ENCODE data around the gene ITGB6.

ITGB6 gene

DNA sequence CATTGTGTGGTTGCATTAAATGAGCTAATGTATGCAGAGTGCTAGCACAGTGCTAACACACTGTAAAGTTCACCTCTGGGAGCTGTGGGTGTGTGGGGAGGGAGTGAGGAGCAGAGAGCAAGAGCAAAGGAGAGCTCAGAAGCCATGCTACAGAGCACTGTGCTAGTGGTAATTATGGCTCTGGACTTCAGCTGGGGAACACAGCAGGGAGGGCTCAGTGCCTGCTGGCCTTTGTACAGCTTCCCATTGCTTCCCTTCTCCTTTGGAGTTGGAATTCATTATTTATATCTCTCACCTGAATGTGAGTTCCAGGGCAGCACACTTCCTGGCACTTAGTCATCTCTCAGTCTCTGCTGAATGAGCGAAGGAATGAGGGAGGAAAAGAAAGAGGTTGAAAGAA, 135.2 kb downstream of the ITGB6 start:
- TF ChIP-seq BACH2 (CRISPR knock-in tag; IDR thresholded peaks at IDR 0.05; ENCODE audit: borderline replicate concordance), result no peak
- TF ChIP-seq ZFP3 (CRISPR knock-in tag; IDR thresholded peaks at IDR 0.05), result no peak
- TF ChIP-seq CSDC2 (CRISPR knock-in tag; IDR thresholded peaks at IDR 0.05), result no peak
- TF ChIP-seq PPARA (CRISPR knock-in tag; IDR thresholded peaks at IDR 0.05; ENCODE audit: borderline replicate concordance), result no peak
- TF ChIP-seq ESRRG (CRISPR knock-in tag; IDR thresholded peaks at IDR 0.05), result no peak
- TF ChIP-seq ISL1 (CRISPR knock-in tag; IDR thresholded peaks at IDR 0.05), result no peak
- no peak for TF ChIP-seq TCF4 (CRISPR knock-in tag; IDR thresholded peaks at IDR 0.05; ENCODE audit: borderline replicate concordance)
- TF ChIP-seq ZNF565 (CRISPR knock-in tag; conservative IDR thresholded peaks at IDR 0.05; ENCODE audit: low read depth), result no peak
- TF ChIP-seq TOX (CRISPR knock-in tag; IDR thresholded peaks at IDR 0.05; ENCODE audit: borderline replicate concordance), result no peak
- no peak for TF ChIP-seq SNAI2 (CRISPR knock-in tag; IDR thresholded peaks at IDR 0.05)
- no peak for TF ChIP-seq ARNTL (CRISPR knock-in tag; IDR thresholded peaks at IDR 0.05; ENCODE audit: borderline replicate concordance, low read depth)
- TF ChIP-seq, protein P1, sequence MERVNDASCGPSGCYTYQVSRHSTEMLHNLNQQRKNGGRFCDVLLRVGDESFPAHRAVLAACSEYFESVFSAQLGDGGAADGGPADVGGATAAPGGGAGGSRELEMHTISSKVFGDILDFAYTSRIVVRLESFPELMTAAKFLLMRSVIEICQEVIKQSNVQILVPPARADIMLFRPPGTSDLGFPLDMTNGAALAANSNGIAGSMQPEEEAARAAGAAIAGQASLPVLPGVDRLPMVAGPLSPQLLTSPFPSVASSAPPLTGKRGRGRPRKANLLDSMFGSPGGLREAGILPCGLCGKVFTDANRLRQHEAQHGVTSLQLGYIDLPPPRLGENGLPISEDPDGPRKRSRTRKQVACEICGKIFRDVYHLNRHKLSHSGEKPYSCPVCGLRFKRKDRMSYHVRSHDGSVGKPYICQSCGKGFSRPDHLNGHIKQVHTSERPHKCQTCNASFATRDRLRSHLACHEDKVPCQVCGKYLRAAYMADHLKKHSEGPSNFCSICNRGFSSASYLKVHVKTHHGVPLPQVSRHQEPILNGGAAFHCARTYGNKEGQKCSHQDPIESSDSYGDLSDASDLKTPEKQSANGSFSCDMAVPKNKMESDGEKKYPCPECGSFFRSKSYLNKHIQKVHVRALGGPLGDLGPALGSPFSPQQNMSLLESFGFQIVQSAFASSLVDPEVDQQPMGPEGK (CRISPR knock-in tag; IDR thresholded peaks at IDR 0.05; ENCODE audit: borderline replicate concordance), result no peak
- TF ChIP-seq ZC3H10 (CRISPR knock-in tag; IDR thresholded peaks at IDR 0.05), result no peak
- TF ChIP-seq ZNF70 (CRISPR knock-in tag; IDR thresholded peaks at IDR 0.05), result no peak
- TF ChIP-seq, protein P2, sequence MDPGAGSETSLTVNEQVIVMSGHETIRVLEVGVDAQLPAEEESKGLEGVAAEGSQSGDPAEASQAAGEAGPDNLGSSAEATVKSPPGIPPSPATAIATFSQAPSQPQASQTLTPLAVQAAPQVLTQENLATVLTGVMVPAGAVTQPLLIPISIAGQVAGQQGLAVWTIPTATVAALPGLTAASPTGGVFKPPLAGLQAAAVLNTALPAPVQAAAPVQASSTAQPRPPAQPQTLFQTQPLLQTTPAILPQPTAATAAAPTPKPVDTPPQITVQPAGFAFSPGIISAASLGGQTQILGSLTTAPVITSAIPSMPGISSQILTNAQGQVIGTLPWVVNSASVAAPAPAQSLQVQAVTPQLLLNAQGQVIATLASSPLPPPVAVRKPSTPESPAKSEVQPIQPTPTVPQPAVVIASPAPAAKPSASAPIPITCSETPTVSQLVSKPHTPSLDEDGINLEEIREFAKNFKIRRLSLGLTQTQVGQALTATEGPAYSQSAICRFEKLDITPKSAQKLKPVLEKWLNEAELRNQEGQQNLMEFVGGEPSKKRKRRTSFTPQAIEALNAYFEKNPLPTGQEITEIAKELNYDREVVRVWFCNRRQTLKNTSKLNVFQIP (CRISPR knock-in tag; IDR thresholded peaks at IDR 0.05; ENCODE audit: borderline replicate concordance, low read depth), result no peak
- TF ChIP-seq, protein P3, sequence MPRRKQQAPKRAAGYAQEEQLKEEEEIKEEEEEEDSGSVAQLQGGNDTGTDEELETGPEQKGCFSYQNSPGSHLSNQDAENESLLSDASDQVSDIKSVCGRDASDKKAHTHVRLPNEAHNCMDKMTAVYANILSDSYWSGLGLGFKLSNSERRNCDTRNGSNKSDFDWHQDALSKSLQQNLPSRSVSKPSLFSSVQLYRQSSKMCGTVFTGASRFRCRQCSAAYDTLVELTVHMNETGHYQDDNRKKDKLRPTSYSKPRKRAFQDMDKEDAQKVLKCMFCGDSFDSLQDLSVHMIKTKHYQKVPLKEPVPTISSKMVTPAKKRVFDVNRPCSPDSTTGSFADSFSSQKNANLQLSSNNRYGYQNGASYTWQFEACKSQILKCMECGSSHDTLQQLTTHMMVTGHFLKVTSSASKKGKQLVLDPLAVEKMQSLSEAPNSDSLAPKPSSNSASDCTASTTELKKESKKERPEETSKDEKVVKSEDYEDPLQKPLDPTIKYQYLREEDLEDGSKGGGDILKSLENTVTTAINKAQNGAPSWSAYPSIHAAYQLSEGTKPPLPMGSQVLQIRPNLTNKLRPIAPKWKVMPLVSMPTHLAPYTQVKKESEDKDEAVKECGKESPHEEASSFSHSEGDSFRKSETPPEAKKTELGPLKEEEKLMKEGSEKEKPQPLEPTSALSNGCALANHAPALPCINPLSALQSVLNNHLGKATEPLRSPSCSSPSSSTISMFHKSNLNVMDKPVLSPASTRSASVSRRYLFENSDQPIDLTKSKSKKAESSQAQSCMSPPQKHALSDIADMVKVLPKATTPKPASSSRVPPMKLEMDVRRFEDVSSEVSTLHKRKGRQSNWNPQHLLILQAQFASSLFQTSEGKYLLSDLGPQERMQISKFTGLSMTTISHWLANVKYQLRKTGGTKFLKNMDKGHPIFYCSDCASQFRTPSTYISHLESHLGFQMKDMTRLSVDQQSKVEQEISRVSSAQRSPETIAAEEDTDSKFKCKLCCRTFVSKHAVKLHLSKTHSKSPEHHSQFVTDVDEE (CRISPR knock-in tag; IDR thresholded peaks at IDR 0.05), result no peak
- TF ChIP-seq, protein P4, sequence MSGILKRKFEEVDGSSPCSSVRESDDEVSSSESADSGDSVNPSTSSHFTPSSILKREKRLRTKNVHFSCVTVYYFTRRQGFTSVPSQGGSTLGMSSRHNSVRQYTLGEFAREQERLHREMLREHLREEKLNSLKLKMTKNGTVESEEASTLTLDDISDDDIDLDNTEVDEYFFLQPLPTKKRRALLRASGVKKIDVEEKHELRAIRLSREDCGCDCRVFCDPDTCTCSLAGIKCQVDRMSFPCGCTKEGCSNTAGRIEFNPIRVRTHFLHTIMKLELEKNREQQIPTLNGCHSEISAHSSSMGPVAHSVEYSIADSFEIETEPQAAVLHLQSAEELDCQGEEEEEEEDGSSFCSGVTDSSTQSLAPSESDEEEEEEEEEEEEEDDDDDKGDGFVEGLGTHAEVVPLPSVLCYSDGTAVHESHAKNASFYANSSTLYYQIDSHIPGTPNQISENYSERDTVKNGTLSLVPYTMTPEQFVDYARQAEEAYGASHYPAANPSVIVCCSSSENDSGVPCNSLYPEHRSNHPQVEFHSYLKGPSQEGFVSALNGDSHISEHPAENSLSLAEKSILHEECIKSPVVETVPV (CRISPR knock-in tag; IDR thresholded peaks at IDR 0.05), result no peak
- TF ChIP-seq, protein P5, sequence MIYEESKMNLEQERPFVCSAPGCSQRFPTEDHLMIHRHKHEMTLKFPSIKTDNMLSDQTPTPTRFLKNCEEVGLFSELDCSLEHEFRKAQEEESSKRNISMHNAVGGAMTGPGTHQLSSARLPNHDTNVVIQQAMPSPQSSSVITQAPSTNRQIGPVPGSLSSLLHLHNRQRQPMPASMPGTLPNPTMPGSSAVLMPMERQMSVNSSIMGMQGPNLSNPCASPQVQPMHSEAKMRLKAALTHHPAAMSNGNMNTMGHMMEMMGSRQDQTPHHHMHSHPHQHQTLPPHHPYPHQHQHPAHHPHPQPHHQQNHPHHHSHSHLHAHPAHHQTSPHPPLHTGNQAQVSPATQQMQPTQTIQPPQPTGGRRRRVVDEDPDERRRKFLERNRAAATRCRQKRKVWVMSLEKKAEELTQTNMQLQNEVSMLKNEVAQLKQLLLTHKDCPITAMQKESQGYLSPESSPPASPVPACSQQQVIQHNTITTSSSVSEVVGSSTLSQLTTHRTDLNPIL (CRISPR knock-in tag; IDR thresholded peaks at IDR 0.05; ENCODE audit: low read depth), result no peak
- TF ChIP-seq GLIS3 (CRISPR knock-in tag; IDR thresholded peaks at IDR 0.05), result no peak
- ATAC-seq, result no peak

DNA sequence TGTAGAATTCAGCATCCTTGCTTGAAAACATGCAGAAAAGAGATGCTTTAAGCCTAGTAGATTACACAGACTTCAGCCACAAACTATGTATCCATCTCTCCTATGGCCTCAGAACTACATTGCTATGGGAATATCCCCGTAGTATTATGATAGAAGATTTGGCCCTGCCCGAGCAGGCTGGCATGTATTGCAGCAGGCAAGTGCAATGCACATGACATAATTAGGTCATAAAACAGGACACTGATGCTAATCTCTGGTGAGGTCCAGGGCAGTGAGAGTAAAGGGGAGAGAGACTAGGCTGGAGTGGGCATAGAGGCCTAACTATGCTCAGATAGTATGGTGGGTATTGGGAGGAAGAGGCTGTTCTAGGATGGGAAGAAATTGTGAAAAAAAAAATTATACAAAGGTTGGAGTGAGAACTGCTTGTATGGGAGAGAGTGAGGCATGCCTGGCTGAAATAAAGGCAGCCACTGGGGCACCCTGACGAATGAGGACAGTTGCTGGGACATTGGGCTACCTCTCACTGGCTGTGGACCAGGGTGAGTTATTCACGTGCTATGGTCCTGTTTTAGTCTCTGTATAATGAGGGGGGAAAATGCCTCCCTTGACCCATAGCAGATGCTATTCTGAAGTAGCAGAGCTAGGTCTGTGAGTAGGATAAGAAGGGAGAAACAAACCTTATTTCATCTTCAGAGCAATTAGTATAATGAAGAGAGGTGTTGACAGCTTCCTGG, 136.0 kb downstream of the ITGB6 start:
- peak; percentile 72 for ATAC-seq
- TF ChIP-seq GLIS3 (CRISPR knock-in tag; IDR thresholded peaks at IDR 0.05), result no peak
- no peak for TF ChIP-seq ARNTL (CRISPR knock-in tag; IDR thresholded peaks at IDR 0.05; ENCODE audit: borderline replicate concordance, low read depth)
- TF ChIP-seq SNAI2 (CRISPR knock-in tag; IDR thresholded peaks at IDR 0.05), result no peak
- TF ChIP-seq, protein P3 (CRISPR knock-in tag; IDR thresholded peaks at IDR 0.05), result peak; percentile 29; the same call in 1 of the 2 replicates
